Measurements from ENCODE around the gene NSMF.

GRCh38 chr9:137494104-137494544 lies 35.0 kb upstream of the NSMF start:
- TF ChIP-seq, protein P1, sequence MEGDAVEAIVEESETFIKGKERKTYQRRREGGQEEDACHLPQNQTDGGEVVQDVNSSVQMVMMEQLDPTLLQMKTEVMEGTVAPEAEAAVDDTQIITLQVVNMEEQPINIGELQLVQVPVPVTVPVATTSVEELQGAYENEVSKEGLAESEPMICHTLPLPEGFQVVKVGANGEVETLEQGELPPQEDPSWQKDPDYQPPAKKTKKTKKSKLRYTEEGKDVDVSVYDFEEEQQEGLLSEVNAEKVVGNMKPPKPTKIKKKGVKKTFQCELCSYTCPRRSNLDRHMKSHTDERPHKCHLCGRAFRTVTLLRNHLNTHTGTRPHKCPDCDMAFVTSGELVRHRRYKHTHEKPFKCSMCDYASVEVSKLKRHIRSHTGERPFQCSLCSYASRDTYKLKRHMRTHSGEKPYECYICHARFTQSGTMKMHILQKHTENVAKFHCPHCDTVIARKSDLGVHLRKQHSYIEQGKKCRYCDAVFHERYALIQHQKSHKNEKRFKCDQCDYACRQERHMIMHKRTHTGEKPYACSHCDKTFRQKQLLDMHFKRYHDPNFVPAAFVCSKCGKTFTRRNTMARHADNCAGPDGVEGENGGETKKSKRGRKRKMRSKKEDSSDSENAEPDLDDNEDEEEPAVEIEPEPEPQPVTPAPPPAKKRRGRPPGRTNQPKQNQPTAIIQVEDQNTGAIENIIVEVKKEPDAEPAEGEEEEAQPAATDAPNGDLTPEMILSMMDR (conservative IDR thresholded peaks at IDR 0.05; ENCODE audit: low read depth, low read length): no peak
- TF ChIP-seq EZH2 (IDR thresholded peaks at IDR 0.05; ENCODE audit: borderline replicate concordance, low read depth, low read length, poor library complexity, severe bottlenecking): no peak
